ENCODE results near the gene ZC2HC1B. TPM values are rescaled to one million over a fixed set of nuclear protein-coding genes. Genes with fewer than 3 reads are reported as not detected.

ZC2HC1B gene
- total and polyA plus RNA-seq, 4 donors = not detected

DNA sequence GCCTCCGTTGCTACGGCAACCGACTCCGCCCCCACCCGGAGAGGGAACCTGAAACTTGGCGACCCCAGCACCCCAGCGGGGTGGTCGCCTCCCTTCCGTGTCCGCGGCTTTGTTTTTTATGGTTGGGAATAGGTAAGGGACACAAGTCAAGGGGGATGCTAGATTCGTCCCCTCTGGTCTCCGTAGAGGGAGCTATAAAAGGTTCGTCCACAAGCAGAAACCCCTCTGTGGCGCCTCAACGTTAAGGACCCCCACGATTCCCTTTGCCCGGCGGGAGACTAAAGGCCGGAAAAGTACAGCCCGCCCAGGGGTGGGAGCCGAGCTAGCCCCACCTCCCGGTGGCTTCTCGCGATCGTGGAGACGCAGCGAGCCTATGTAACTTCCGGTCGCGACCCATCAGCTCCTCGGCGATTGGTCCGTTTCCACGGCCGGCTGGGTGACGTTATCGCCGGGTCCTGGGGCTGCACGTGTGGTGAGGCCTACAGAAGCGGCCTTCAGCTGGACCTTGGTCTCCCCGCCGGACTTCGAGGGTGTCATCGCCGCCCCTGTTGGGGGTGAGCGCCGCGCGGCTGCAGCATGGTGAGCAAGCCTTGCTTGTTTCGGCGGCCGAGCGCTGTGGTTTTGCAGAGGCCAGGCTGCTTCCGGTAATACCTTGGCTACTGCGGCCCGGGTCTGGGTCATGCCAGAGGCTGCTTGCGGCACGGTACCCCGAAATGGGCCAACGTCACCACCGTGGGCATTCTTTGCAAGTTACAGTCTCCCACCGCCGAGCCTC, 21.2 kb upstream of the ZC2HC1B start, which contains the start of gene LTV1:
TSS of gene LTV1 (plus strand) at position 437 of the 775 bp plus-strand sequence. CDS start at position 577, 140 bp downstream.
- H3K27me3 ChIP-seq (ENCODE audit: control insufficient read depth in 4 of 4, insufficient read depth in 4 of 4, low read length in 3 of 4) = no peaks in the 10 kb centered on the region
- H3K27ac ChIP-seq (ENCODE audit: low read depth in 1 of 2, low read length in 2 of 2) = peak within 1 kb of the TSS; percentile 89
- under 1% methylated on average over 64 of the region's 64 CpGs for WGBS
- peak within 1 kb of the TSS; percentile 77 to 95 (median 91) for H3K4me3 ChIP-seq (ENCODE audit: low read depth in 1 of 3, low read length in 3 of 3)
- peak within 1 kb of the TSS; percentile 94 to 98 for H3K9ac ChIP-seq (ENCODE audit: low read depth in 1 of 2, low read length in 2 of 2)
- TF ChIP-seq HNF4A (conservative IDR thresholded peaks at IDR 0.05) = peak; percentile 61 to 65
- peak; percentile 24 to 26 for TF ChIP-seq RXRA (IDR thresholded peaks at IDR 0.05)
- peak; percentile 62 to 72 for TF ChIP-seq JUND (IDR thresholded peaks at IDR 0.05)
- TF ChIP-seq, protein P1, sequence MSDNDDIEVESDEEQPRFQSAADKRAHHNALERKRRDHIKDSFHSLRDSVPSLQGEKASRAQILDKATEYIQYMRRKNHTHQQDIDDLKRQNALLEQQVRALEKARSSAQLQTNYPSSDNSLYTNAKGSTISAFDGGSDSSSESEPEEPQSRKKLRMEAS (IDR thresholded peaks at IDR 0.05) = peak; percentile 96
- no peak for TF ChIP-seq EGR1 (IDR thresholded peaks at IDR 0.05; ENCODE audit: low read depth in 2 of 2)
- TF ChIP-seq, protein P2, sequence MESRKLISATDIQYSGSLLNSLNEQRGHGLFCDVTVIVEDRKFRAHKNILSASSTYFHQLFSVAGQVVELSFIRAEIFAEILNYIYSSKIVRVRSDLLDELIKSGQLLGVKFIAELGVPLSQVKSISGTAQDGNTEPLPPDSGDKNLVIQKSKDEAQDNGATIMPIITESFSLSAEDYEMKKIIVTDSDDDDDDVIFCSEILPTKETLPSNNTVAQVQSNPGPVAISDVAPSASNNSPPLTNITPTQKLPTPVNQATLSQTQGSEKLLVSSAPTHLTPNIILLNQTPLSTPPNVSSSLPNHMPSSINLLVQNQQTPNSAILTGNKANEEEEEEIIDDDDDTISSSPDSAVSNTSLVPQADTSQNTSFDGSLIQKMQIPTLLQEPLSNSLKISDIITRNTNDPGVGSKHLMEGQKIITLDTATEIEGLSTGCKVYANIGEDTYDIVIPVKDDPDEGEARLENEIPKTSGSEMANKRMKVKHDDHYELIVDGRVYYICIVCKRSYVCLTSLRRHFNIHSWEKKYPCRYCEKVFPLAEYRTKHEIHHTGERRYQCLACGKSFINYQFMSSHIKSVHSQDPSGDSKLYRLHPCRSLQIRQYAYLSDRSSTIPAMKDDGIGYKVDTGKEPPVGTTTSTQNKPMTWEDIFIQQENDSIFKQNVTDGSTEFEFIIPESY (IDR thresholded peaks at IDR 0.05) = peak; percentile 99
- TF ChIP-seq, protein P3, sequence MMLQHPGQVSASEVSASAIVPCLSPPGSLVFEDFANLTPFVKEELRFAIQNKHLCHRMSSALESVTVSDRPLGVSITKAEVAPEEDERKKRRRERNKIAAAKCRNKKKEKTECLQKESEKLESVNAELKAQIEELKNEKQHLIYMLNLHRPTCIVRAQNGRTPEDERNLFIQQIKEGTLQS (IDR thresholded peaks at IDR 0.05) = peak; percentile 67
- TF ChIP-seq, protein P4, sequence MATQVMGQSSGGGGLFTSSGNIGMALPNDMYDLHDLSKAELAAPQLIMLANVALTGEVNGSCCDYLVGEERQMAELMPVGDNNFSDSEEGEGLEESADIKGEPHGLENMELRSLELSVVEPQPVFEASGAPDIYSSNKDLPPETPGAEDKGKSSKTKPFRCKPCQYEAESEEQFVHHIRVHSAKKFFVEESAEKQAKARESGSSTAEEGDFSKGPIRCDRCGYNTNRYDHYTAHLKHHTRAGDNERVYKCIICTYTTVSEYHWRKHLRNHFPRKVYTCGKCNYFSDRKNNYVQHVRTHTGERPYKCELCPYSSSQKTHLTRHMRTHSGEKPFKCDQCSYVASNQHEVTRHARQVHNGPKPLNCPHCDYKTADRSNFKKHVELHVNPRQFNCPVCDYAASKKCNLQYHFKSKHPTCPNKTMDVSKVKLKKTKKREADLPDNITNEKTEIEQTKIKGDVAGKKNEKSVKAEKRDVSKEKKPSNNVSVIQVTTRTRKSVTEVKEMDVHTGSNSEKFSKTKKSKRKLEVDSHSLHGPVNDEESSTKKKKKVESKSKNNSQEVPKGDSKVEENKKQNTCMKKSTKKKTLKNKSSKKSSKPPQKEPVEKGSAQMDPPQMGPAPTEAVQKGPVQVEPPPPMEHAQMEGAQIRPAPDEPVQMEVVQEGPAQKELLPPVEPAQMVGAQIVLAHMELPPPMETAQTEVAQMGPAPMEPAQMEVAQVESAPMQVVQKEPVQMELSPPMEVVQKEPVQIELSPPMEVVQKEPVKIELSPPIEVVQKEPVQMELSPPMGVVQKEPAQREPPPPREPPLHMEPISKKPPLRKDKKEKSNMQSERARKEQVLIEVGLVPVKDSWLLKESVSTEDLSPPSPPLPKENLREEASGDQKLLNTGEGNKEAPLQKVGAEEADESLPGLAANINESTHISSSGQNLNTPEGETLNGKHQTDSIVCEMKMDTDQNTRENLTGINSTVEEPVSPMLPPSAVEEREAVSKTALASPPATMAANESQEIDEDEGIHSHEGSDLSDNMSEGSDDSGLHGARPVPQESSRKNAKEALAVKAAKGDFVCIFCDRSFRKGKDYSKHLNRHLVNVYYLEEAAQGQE (IDR thresholded peaks at IDR 0.05) = peak; percentile 54
- TF ChIP-seq, protein P5, sequence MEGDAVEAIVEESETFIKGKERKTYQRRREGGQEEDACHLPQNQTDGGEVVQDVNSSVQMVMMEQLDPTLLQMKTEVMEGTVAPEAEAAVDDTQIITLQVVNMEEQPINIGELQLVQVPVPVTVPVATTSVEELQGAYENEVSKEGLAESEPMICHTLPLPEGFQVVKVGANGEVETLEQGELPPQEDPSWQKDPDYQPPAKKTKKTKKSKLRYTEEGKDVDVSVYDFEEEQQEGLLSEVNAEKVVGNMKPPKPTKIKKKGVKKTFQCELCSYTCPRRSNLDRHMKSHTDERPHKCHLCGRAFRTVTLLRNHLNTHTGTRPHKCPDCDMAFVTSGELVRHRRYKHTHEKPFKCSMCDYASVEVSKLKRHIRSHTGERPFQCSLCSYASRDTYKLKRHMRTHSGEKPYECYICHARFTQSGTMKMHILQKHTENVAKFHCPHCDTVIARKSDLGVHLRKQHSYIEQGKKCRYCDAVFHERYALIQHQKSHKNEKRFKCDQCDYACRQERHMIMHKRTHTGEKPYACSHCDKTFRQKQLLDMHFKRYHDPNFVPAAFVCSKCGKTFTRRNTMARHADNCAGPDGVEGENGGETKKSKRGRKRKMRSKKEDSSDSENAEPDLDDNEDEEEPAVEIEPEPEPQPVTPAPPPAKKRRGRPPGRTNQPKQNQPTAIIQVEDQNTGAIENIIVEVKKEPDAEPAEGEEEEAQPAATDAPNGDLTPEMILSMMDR (IDR thresholded peaks at IDR 0.05; ENCODE audit: low read depth, low read length, missing input control) = no peak
- peak; percentile 69 for TF ChIP-seq YY1 (IDR thresholded peaks at IDR 0.05)
- TF ChIP-seq HNF4G (IDR thresholded peaks at IDR 0.05) = no peak
- TF ChIP-seq FOXA2 (IDR thresholded peaks at IDR 0.05) = no peak
- TF ChIP-seq FOXA1 (IDR thresholded peaks at IDR 0.05) = no peak
- peak in 1 of 2 donors; percentile 41 for TF ChIP-seq RAD21 (IDR thresholded peaks at IDR 0.05)
- no peak for TF ChIP-seq TAF1 (conservative IDR thresholded peaks at IDR 0.05)
- TF ChIP-seq SP1 (IDR thresholded peaks at IDR 0.05) = peak; percentile 81
- no peak for TF ChIP-seq NR2F2 (IDR thresholded peaks at IDR 0.05)
- TF ChIP-seq GABPA (IDR thresholded peaks at IDR 0.05 in 1 of 2, conservative IDR thresholded peaks at IDR 0.05 in 1 of 2) = peak; percentile 67 to 93
- peaks cover 0 to 14% (median 10%) of the 10 kb centered on the region in 4 donors for H3K4me1 ChIP-seq (ENCODE audit: control insufficient read depth in 4 of 4, insufficient read depth in 4 of 4, low read length in 3 of 4)
- DNase-seq (ENCODE audit: low spot score) = peak; percentile 93
- no peaks in the 10 kb centered on the region for H3K9me3 ChIP-seq (ENCODE audit: control insufficient read depth in 4 of 4, low read length in 3 of 4)
- H3K36me3 ChIP-seq (ENCODE audit: control insufficient read depth in 4 of 4, insufficient read depth in 3 of 4, low read depth in 1 of 4, low read length in 3 of 4) = peaks cover 10 to 31% (median 25%) of the 10 kb centered on the region in 4 donors

Data from liver (tissue), 9 donors.